Stimulated activated CD4-positive, alpha-beta T cell treated with anti-CD3 and anti-CD28 coated beads, TNF-alpha, amount 100 ng/mL, for 24 hours (primary cell): ENCODE measurements around the gene LRMDA.
"Not testable (repeated sequence)": the region's sequence is repeated elsewhere in the genome, so short reads cannot be mapped to it uniquely, and the experiment has no call there.

Experiments used
- DNase-seq, 3 experiments: peaks; one replicate each; pipeline ENCODE4 v3.0.0-alpha.2; 2020; ENCODE audit warnings: low read depth in 3 of 3

Gene LRMDA

DNA sequence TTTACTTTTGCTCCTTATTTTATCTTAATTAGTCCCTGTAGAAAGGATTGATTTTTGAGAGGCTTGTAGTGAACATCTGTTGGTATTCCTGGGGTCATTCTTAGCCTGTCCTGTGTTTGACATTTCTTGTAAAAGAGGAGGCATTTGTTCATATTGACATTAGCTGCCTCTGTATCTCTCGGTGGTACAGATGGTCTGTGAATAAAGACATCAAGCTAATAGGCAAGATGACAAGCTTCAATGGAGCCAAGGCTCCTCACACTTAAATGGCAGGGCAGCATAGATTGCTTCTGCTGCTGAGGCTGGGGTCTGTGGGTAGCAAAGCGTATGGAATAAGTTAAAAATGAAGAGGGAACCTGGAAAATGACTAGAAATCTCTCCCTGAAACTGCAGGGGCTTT is 687.6 kb downstream of the LRMDA start:
- DNase-seq = no peak

DNA sequence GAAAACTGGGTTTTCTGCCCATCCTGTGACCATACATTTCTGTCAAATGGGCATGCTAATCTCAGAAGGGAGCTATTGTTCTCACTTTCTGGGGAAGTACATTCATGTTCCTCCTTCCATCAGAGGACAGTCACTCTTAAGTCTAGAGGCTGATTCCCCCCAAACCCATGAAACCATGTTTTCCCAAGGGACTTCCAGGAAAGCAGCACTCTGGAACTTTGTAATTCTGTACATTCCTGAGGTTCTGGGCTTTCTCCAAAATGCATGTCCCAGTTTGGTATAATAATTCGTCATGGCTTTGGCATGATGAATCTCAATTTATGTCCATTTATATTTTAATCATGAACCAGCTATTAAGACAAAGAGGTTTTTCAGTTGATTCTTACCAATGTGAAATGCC is 688.1 kb downstream of the LRMDA start:
- no peak for DNase-seq

DNA sequence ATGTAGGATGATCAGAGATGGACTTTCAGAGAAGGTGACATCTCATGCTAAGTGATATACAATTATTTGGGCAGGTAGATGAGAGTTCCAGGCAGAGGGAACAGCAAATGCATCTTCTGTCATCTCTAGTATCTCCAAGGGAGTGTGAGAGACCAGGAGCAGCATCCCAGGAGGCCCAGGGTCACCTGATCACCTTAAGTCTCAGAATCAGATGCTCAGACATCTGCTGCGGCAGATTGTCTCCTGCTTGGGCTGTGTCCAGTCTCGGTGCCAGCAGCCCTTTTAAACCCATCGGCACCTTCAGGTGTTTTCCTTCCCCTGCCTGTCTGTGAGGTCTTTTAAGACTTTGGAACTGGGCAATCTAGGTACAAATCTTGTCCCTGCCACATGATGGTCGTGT is 690.6 kb downstream of the LRMDA start:
- DNase-seq = no peak

DNA sequence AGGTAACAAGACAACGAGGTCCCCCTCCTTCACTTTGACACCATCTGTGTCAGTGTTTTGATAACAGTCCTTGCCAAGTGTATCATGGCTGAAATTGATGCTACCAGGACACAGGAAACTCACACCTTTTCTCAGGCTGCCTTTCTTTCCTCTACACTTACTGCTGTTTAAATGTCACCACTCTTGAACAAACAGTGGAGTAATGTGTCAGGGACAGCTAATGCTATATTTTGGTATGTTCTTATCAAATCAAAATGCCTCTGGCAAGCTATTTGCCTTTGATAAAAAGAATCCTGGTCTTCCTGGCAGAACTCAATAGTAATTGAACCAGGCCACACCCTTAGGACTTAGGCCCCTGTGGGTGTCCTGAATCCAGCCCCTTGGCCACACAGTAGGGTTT is 692.9 kb downstream of the LRMDA start:
- DNase-seq = no peak

DNA sequence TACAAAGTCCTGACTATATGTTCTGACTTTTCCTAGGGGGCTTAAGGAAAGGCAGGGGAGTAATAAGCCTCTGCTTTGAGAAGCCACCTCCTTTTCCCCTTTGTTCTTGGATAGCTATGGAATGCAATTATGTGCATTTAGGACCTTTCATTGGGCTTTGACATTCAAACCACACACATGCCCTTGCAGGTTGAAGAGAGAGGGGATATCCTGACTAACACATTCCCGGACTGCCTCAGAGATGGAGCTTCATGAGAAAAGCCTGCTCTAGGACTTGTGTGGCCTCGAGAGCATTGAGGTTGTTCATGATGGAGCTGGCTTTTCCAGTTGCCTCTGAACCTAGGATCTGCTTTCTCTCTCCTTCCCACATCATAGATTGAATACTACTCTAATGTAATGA is 694.5 kb downstream of the LRMDA start:
- no peak for DNase-seq

DNA sequence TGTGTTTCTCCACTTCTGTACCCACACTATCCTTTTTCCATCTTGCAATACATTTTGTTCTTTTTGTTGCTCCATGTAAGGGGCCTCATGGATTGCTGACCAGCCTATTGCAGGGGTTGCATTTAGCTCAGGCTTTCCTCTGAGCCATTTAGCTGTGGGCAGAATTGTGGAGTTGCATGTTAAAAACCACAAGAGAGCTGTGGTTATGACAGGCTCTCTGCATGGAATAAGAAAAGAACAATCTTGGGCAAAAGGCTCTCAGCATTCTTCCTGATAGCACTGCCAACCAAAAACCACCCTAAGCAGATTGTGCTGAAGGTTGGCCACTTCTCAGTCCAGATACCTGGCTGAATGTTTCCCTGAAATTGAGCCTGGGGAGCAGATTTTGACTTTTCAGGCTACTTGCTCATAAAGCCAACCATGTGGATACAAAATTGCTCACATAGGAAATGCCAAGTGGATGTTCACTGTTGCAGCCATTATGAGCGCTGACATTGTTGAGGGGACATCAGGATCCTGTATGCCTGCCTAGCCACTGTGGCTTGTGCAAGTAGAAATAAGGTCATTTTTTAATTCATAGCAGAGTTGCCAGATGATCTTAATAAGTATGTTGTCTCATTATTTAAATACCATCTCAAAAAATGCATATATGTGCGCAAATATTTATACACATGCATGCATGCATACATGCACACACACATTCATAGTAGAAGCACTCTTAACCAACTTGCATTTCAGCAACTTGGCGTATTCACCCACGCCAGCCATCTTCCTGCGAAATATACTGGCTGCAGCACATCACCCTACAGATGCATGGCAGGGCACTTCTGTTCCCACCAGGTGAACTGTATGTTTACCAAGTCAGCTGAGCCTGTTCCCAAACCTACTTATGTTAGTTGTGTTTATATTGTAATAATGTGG is 695.4 kb downstream of the LRMDA start:
- no peak for DNase-seq

DNA sequence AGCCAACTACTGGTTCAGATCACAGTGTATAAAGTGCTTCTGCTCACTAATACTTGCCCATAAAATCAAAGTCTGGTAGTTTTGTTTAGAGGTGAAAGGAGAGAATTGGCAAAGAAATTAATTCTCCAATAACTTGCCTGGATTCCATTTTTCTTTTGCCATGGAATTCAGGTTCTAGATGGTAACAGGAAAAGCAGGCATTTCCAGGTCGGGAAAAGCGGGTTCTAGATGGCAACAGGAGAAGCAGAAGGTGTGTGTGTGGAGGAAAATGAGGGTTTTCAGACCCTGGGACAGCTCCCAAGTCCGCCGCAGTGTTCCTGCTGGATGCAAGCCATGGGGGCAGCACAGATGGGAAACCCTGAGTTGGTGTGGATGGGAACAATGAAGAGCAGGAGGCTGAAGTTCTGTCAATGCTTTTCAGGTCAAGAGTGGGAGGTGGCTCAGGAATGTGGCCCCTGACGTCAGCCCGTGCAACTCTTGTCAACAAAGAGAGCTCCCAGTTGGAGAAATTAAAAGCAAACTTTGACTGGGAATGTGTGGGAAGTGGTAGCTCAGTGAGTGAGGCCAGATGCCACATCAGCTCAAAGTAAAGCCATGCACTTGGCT is 696.7 kb downstream of the LRMDA start:
- DNase-seq = no peak

DNA sequence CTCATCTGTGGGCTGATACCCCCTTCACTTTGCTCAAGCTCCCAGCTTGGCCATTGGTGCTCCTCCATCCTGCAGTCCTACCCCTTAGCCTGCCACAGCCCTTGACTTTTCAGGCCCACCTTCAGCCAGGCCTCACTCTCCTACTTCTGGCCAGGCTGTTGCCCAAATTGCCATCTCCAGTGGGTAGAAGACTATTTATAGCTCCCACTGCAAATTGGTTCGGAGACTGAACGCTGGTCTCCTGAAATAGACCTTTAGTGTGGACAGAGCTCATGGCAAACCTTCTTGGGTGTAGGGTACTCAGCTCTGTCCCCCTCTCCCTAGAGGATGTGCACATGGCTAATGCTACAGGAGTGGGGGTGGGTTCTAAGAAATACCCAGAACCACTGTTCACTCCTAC is 697.8 kb downstream of the LRMDA start:
- DNase-seq = no peak

DNA sequence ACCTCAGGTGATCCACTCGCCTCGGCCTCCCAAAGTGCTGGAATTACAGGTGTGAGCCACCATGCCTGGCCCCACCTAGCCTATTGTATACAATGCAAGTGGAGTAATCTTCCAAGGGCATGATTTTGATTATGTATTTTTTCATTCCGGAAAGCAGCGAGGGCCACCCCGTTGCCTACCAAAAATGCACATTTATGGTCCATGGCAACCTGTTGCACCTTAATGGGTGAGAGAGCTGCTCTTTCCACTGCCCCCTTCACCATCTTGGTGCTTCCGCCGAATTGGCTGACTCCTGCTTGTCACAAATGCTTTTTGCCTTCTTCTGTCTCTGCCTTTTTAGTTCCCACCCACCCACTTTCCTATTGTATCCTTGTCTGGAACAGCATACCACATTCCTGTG is 699.5 kb downstream of the LRMDA start:
- DNase-seq = no peak

DNA sequence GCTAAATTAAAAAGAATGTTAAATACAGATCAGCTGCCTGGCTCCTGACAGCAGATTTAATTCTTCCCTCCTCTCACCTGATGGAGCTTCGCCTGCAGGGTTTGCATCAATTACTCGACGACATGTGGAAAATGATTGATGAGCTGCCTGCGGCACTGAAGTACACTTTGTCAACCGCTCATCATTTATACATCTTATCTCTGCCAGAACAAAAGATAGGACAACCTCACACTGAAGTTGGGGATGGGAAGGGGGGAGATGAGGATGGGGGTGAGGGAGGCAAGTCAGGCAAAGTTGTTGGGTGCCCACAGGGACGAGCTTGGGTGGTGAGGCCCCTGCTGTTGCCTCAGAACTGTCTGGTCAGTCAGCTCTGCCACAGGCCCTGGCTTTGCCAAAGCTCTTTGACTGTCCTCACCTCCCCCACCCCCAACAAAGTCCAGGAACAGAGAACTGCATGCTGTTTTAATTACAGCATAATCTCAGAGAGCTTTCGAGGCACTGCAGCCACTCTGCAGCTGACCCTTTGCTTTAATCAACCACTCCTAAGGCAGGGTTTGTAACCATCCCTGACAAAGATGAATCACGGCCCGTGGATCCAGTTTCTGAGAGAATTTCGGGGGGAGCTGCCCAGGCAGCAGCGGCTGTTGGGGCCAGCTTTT is 702.3 kb downstream of the LRMDA start:
- no peak for DNase-seq

DNA sequence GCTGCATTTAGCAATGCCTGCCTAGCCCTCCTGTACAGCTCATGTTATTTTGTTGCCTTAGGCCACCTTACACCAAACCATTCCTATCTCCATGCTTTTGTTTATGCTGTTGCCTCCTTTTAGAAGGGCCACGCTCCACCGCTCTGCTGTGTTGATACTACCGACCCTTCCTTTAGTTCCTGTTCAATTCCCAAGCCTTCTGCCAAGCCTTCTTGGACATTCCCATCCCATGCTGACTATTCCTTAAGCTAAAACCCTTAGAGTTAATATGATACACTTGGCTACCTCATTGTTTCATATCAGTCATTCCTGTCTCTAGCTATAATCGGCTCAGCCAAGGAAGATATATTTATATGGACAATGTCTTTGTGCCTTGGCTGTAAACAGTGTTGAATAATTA is 705.5 kb downstream of the LRMDA start:
- no peak for DNase-seq

DNA sequence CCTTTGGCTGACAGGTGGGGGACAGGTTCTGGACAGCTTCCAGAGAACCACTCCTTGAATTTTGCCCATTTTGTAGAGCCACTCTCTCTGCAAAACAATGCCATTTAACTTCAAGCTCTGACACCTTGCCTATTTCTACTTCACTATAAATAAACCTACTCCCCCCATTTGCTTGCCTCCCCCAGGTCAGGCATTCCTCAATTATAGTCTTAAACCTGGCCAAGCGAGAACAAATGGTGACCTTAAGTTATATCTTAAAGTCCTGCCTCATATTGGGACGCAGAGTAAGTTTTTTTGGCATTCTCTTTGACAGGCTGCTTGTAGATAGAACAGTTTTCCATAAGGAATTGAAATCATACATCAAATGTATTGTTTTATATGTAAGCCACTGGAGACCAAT is 706.9 kb downstream of the LRMDA start:
- no peak for DNase-seq

DNA sequence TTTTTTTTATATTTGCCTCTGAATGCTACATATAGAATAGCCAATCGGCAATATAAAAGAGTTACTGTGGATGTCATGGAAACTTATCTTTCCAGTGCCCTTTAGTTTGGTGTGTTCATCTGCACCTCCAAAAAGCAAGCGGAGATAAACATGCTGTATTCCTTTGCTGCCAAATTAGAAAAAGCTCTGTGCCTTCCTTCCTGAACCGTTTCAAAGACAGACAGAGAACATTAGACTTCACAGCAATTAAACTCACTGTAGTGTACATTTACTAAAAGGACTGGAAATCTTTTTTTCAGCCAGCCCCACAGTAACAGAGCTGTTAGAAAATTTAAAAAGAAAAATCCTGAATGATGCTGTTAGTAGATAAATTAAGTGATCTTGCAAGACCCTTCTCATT is 707.5 kb downstream of the LRMDA start:
- no peak for DNase-seq

DNA sequence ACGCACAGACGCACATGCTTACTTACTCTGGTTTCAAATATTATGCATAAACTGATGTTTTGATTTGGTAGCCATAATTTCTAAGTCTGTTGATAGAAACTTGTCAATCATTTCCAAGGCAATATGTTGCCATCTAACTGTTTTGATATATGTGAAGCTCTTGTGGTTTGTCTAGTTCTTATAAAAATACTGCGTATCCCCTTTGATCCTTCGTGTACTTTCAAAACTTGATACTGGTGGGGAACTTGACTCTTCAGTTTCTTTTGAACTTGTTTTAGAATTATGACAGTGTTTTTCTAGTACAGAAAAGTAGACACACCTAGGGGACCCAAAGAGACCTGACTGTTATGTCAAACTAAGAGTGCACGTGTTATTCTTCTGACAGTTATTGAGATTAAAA is 708.0 kb downstream of the LRMDA start:
- no peak for DNase-seq

DNA sequence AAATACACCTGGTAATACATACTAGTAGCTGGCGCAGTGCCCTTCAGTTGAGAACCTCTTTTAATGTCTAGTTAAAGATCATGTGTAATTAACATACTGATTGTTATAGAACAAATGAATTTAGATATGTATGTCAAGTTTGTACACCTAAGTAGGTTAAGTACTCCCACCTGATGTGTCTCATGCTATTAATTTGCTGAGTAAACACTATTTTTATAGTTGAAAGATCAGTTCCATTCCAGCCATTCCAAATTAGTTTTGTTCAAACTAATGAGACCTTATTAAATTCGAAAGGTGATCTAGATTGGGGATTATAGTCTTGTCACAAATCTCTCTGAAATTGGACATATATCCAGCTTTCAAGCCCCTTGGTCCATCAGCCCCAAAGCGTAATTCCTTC is 710.0 kb downstream of the LRMDA start:
- DNase-seq = no peak

DNA sequence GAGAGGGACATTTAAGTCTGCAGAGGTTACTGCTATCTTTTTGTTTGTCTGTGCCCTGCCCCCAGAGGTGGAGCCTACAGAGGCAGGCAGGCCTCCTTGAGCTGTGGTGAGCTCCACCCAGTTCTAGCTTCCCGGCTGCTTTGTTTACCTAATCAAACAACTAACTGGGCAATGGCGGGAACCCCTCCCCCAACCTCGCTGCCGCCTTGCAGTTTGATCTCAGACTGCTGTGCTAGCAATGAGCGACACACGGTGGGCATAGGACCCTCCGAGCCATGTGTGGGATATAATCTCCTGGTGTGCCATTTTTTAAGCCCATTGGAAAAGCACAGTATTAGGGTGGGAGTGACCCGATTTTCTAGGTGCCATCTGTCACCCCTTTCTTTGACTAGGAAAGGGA is 716.8 kb downstream of the LRMDA start:
- not testable (repeated sequence) for DNase-seq

DNA sequence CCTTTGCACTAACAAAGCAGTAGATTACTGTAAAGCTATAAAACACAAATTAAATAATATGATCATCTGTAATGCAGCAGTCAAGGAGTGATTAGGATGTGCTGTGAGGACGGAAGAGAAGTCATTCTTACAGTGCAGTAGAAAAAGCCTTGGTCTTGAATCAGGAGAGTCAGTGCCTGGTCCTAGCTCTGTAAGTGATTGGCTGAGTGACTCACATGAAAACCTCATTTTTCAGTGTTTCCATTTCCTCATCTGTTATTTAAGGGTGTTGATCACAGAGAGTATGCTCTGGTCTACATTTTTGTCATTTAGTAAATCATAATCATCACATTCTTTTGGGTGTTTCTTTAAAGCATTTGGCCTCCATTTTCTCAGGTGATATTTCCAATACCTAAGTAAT is 717.8 kb downstream of the LRMDA start:
- no peak for DNase-seq

DNA sequence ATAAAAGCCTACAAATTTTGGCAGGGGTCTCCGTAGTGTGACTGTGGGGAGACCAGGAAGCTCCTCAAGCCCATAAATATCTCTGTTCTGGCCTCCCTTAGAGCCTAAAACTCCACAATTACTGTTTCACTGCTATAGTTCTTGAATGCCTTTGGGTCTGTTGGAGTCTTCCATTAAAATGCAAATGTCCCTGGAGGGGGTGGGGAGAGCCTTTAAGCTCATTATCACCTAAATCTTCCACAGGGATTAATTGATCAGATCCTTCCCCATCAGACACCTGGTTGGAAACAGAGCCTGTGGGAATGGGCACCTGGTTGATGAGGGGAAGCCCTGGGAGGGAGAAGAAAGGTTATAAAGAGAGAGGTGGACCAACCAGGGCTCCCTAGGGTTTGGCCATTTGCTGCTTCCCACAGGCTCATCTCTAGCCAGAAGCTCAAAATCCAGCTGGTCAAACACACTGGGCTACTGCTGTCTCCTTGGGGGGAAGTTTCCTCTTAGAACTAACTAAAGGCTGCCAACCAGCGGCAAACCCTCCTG is 718.2 kb downstream of the LRMDA start:
- DNase-seq = no peak

DNA sequence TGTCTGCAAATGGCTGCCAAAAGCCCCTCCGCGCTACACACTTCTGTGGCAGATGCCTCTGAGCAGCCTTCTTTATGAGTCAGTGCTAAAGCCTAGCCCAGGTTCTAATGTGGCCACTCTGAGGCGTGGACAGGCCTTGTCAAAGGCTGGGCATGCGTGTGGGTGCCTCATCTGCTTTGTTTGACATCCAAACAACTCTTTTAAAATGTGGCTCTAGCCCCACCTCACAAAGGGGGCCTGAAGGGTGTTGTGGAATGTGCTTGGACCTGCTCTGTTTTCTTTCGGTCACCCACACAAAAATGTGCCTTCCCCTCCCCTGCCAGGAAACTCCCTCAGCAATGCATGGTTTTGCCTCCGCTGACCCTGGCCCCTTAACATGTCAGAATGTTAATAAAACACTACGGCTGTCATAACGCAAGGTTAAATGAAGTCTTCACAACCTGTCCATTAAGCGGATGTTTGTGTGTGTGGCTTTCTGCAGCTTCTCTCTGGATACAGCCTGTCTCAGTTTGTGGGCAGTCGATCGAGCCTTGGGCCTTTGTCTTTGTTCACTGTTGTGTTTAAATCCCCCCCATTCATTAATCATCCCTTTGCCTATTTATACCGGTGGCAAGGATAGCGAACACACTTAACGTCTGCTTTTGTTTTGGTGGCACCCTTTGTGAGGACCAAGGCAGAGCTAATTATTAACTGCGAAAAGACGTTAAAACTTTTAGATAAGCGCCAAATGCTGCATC is 718.9 kb downstream of the LRMDA start:
- no peak for DNase-seq

DNA sequence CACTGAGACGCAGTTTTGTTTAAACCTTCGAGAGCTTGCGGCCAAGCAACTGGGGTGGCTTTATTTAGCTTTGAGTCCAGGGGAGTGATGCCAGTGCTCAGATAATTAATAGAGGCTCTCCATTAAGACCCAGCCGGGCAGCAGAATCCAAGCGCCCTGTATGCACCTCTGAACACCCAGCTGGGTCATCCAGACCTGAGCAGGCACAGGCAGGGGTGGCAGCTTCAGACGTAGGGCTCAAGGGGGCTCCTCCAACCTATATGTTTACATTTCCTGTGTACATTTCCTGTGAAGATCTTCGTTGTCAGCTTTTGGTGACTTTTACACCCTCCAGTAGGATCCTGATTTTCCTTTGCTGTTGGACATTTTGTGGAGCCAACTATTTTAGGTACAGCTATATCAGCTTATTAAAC is 719.5 kb downstream of the LRMDA start:
- no peak for DNase-seq

DNA sequence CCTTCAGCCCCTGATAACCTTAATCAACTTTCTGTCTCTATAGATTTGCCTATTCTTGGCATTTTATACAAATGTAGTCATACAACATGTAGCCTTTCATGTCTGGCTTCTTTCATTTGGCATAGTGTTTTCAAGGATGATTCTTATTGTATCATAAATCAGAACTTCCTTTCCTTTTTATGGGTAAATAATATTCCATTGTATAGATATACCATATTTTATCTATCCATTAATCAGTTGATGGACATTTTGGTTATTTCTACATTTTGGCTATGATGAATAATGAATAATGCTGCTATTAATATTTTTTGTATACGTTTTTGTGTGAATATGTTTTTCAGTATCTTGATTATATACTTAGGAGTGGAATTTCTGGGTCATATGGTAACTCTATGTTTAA is 720.8 kb downstream of the LRMDA start:
- DNase-seq = no peak

DNA sequence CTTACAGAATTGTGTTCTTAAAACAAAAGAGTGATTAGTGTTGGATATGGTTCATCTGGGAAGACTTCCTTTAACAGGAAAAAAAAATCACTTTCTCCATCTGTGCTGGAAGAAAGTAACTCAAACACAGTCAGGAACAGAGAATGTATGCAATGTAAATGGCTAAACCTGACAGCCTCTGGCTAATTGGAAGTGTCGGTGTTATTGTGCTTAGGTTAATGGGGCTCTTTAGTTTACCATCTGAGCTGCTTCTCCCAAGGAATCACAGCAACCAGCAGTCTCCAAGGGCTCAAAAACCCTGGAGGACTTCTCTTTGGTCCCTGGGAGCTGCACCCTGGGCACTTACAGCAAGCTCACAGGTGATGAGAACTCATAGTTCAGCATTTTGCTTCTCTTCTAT is 724.5 kb downstream of the LRMDA start:
- DNase-seq = no peak
